ENCODE measurements around the gene UBE2C. TPM values are rescaled to one million over a fixed set of nuclear protein-coding genes. Genes with fewer than 3 reads are reported as not detected.

Gene UBE2C
- total RNA-seq, 1 experiment from 2014 or later = 173 TPM

DNA sequence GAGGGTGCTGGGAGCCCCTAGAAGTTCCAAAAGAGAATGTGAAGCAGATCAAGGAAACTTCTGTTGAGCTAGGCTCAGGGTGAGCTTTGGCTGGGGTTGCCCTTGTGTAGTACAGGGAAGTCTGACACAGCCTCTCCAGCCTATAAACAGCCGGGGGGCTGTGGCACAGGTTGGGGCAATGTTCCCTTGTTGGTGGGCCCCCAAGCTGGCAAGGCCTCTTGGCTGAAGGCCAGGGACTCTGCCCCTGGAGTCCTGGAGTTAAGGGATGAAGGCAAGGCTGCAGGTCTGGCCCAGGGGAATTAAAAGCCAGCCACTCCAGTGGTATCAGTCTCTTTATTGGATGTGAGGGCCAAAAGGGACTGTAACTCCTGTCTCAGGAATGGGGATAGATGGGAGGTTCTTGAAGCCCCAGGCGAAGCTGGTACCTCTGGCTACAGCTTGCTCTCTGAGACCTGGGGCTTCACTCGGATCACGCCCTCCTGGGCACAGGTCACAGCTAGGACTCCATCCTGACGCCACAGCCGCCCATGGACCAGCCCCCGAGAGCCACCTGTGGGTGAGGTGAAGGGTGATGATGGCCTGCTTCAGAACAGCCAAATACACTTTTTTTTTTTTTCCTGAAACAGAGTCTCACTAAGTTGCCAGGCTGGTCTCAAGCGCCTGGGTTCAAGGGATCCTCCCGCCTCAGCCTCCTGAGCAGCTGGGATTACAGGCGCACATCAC is 29.1 kb downstream of the UBE2C start:
- POLR2A ChIA-PET = no interaction called here
- Histone ChIP-seq H3K27ac (ENCODE audit: low read length) (no peak overlapping the region), H3K27me3 (ENCODE audit: control insufficient read depth, insufficient read depth, low read length) (no peaks in the 10 kb centered on the region), H3K4me3 (ENCODE audit: low read depth in 2 of 2, low read length in 2 of 2) (no peak overlapping the region), H3K4me1 (ENCODE audit: control insufficient read depth, insufficient read depth, low read length) (peaks cover 11% of the 10 kb centered on the region), H3K36me3 (ENCODE audit: control insufficient read depth, insufficient read depth, low read length) (peaks cover 2% of the 10 kb centered on the region; the same call in 1 of the 2 replicates), H3K9me3 (ENCODE audit: control insufficient read depth, insufficient read depth, low read depth, low read length) (no peaks in the 10 kb centered on the region)
- intact Hi-C loops (cut with micrococcal nuclease; ENCODE audit: unreplicated experiment) = no loop called here
- CTCF ChIA-PET = no interaction called here
- no TSS peak for BruUV-seq (replicated peaks)
- ATAC-seq (peak; percentile 33), DNase-seq (ENCODE audit: low read depth, low spot score) (no peak)
- TF ChIP-seq SIN3A (IDR thresholded peaks at IDR 0.05; ENCODE audit: borderline replicate concordance, insufficient read depth, low read depth, low read length) (no peak), TCF7L2 (IDR thresholded peaks at IDR 0.05; ENCODE audit: low read depth, low read length) (no peak), POLR2AphosphoS5 (IDR thresholded peaks at IDR 0.05; ENCODE audit: low read depth, low read length) (no peak)
- TF ChIP-seq, protein P1, sequence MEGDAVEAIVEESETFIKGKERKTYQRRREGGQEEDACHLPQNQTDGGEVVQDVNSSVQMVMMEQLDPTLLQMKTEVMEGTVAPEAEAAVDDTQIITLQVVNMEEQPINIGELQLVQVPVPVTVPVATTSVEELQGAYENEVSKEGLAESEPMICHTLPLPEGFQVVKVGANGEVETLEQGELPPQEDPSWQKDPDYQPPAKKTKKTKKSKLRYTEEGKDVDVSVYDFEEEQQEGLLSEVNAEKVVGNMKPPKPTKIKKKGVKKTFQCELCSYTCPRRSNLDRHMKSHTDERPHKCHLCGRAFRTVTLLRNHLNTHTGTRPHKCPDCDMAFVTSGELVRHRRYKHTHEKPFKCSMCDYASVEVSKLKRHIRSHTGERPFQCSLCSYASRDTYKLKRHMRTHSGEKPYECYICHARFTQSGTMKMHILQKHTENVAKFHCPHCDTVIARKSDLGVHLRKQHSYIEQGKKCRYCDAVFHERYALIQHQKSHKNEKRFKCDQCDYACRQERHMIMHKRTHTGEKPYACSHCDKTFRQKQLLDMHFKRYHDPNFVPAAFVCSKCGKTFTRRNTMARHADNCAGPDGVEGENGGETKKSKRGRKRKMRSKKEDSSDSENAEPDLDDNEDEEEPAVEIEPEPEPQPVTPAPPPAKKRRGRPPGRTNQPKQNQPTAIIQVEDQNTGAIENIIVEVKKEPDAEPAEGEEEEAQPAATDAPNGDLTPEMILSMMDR (IDR thresholded peaks at IDR 0.05) = no peak
- TF ChIP-seq, protein P2, sequence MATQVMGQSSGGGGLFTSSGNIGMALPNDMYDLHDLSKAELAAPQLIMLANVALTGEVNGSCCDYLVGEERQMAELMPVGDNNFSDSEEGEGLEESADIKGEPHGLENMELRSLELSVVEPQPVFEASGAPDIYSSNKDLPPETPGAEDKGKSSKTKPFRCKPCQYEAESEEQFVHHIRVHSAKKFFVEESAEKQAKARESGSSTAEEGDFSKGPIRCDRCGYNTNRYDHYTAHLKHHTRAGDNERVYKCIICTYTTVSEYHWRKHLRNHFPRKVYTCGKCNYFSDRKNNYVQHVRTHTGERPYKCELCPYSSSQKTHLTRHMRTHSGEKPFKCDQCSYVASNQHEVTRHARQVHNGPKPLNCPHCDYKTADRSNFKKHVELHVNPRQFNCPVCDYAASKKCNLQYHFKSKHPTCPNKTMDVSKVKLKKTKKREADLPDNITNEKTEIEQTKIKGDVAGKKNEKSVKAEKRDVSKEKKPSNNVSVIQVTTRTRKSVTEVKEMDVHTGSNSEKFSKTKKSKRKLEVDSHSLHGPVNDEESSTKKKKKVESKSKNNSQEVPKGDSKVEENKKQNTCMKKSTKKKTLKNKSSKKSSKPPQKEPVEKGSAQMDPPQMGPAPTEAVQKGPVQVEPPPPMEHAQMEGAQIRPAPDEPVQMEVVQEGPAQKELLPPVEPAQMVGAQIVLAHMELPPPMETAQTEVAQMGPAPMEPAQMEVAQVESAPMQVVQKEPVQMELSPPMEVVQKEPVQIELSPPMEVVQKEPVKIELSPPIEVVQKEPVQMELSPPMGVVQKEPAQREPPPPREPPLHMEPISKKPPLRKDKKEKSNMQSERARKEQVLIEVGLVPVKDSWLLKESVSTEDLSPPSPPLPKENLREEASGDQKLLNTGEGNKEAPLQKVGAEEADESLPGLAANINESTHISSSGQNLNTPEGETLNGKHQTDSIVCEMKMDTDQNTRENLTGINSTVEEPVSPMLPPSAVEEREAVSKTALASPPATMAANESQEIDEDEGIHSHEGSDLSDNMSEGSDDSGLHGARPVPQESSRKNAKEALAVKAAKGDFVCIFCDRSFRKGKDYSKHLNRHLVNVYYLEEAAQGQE (IDR thresholded peaks at IDR 0.05; ENCODE audit: insufficient read depth in 1 of 2, low read depth in 2 of 2, low read length in 1 of 2) = no peak
- in situ Hi-C loops (cut with HindIII; ENCODE audit: low pct_unique_long_range_greater_than_20kb, low sequenced_read_pairs) = no loop called here

DNA sequence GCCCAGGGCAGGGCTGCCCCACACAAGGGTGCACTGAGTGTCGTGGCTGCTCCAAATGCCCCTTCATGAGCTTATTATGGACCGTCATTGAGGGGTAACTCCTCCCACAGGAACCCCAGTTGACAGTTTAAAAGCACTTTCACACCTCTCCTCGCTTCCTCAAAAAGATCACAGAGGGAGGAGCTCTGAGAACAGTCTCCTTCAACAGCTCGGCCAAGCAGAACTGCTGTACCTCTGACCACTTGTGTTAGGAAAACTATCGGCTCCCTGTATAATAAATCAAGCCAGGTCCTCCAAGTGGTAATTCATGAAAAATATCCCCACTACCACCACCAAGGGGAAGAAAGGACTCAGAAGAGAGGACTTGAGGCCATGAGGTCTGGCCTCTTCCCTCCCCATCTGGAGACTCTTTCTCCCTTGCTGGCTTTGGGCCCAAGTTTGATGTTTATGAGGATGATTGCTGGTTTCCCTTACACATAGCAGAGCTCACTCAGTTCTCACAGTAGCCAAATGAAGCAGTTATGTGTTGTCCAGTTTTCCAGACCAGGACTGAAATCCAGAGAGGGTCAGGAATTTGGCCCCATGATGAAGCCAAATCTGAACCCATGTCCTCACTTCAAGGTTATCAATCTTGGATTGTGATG is 29.8 kb downstream of the UBE2C start:
- intact Hi-C loops (cut with micrococcal nuclease; ENCODE audit: unreplicated experiment) (no loop called here), in situ Hi-C loops (cut with HindIII; ENCODE audit: low pct_unique_long_range_greater_than_20kb, low sequenced_read_pairs) (no loop called here)
- ATAC-seq = no peak; the same call in 1 of the 2 replicates
- ChIA-PET CTCF (no interaction called here), POLR2A (no interaction called here)
- no peak for DNase-seq (ENCODE audit: low read depth, low spot score)
- H3K4me1 ChIP-seq (ENCODE audit: control insufficient read depth, insufficient read depth, low read length) = peaks cover 5% of the 10 kb centered on the region
- no peaks in the 10 kb centered on the region for H3K27me3 ChIP-seq (ENCODE audit: control insufficient read depth, insufficient read depth, low read length)
- H3K36me3 ChIP-seq (ENCODE audit: control insufficient read depth, insufficient read depth, low read length) = 0 out of 2 replicates have a peak, but pooled peaks cover 2% of the 10 kb centered on the region
- TF ChIP-seq, protein P1 (IDR thresholded peaks at IDR 0.05) = no peak
- no peak for TF ChIP-seq SIN3A (IDR thresholded peaks at IDR 0.05; ENCODE audit: borderline replicate concordance, insufficient read depth, low read depth, low read length)
- TF ChIP-seq POLR2AphosphoS5 (IDR thresholded peaks at IDR 0.05; ENCODE audit: low read depth, low read length) = no peak; the same call in 1 of the 2 replicates
- TF ChIP-seq, protein P2 (IDR thresholded peaks at IDR 0.05; ENCODE audit: insufficient read depth in 1 of 2, low read depth in 2 of 2, low read length in 1 of 2) = no peak
- no peak for TF ChIP-seq TCF7L2 (IDR thresholded peaks at IDR 0.05; ENCODE audit: low read depth, low read length)
- no peak overlapping the region for H3K27ac ChIP-seq (ENCODE audit: low read length)
- BruUV-seq (replicated peaks) = no TSS peak
- H3K9me3 ChIP-seq (ENCODE audit: control insufficient read depth, insufficient read depth, low read depth, low read length) = no peaks in the 10 kb centered on the region
- H3K4me3 ChIP-seq (ENCODE audit: low read depth in 2 of 2, low read length in 2 of 2) = no peak overlapping the region
